A549 (cell line): ENCODE measurements around the gene TOP3A. TPM values are rescaled to one million over a fixed set of nuclear protein-coding genes. Genes with fewer than 3 reads are reported as not detected.

Source experiments
- ATAC-seq, 2 experiments: fragments of 200-7000 bp in 1 of 2; fragments of >200 bp in 1 of 2; cut with Nextera tagmentation in 1 of 2; cut with Tn5 transposase in 1 of 2; 3 replicates each; pipeline versions ENCODE4 v1.8.0 to v1.9.1; 2018 to 2020; ENCODE audit warnings: mild to moderate bottlenecking in 1 of 2, moderate library complexity in 1 of 2
- CTCF ChIA-PET: fragments of 300-600 bp; sonication (Branson Sonifier 250); formaldehyde crosslinking; extraction: SDS; loops from one replicate; lab custom pipeline; 2021; ENCODE audit warnings: antibody characterized with exemption, inconsistent platforms; lab: Yijun Ruan, JAX
- POLR2A ChIA-PET: fragments of 350-600 bp; formaldehyde crosslinking; extraction: SDS; loops from one replicate; lab custom pipeline; 2021; ENCODE audit warnings: antibody characterized with exemption, inconsistent platforms; lab: Yijun Ruan, JAX
- DNase-seq, 2 experiments: peaks; one replicate each; pipeline versions ENCODE4 v3.0.0 to v3.0.0-alpha.2; 2011 to 2016; ENCODE audit warnings: low read depth in 1 of 2, low spot score in 1 of 2
- FAIRE-seq: peaks from 2 replicates; lab custom pipeline; 2011; peaks lifted over from hg19 to GRCh38; lab: Jason Lieb, UNC
- H3K27ac ChIP-seq, 2 experiments: fragments of >200 bp; sonication (Bioruptor Twin); formaldehyde crosslinking; 3 replicates each; pipeline ENCODE4 v1.5.1; 2016 to 2017
- H3K4me1 ChIP-seq: fragments of >200 bp; sonication (Bioruptor Twin); formaldehyde crosslinking; 3 replicates; pipeline ENCODE4 v1.6.1; 2016
- H3K4me2 ChIP-seq: fragments of >200 bp; sonication (Bioruptor Twin); formaldehyde crosslinking; 3 replicates; pipeline ENCODE4 v1.6.1; 2016
- H3K4me3 ChIP-seq: fragments of >200 bp; sonication (Bioruptor Twin); formaldehyde crosslinking; 3 replicates; pipeline ENCODE4 v1.5.1; 2016
- H3K9me3 ChIP-seq: fragments of >200 bp; sonication (Bioruptor Twin); formaldehyde crosslinking; 3 replicates; pipeline ENCODE4 v1.6.1; 2016
- BCL3 ChIP-seq: fragments of >200 bp; sonication (Bioruptor Twin); formaldehyde crosslinking; IDR thresholded peaks from 3 replicates; pipeline ENCODE4 v1.6.1; 2016
- CBX2 ChIP-seq: fragments of 200-600 bp; sonication (generic); IDR thresholded peaks from 2 replicates; pipeline ENCODE4 v1.6.1; 2016; ENCODE audit warnings: low read depth, mild to moderate bottlenecking, borderline replicate concordance
- CBX8 ChIP-seq: fragments of 200-600 bp; sonication (generic); IDR thresholded peaks from 2 replicates; pipeline ENCODE4 v1.6.1; 2016
- CEBPB ChIP-seq, 2 experiments: fragments of >200 bp in 1 of 2; sonication (Bioruptor Twin) in 1 of 2; formaldehyde crosslinking in 1 of 2; IDR thresholded peaks; 2 replicates each; pipeline ENCODE4 v1.6.1; 2012 to 2016
- CHD4 ChIP-seq: fragments of 200-600 bp; sonication (generic); IDR thresholded peaks from 2 replicates; pipeline ENCODE4 v1.6.1; 2016; ENCODE audit warnings: antibody characterized with exemption, mild to moderate bottlenecking, borderline replicate concordance
- EHMT2 ChIP-seq: fragments of 200-600 bp; sonication (generic); IDR thresholded peaks from 2 replicates; pipeline ENCODE4 v1.6.1; 2016; ENCODE audit warnings: antibody characterized with exemption, low read depth, mild to moderate bottlenecking, moderate library complexity
- ELK1 ChIP-seq: fragments of 150-350 bp; IDR thresholded peaks from 2 replicates; pipeline ENCODE4 v1.6.1; 2014; ENCODE audit warnings: low read depth, mild to moderate bottlenecking, low read length
- EP300 ChIP-seq, 2 experiments: fragments of >200 bp; sonication (Bioruptor Twin); formaldehyde crosslinking; IDR thresholded peaks; 2 replicates in 1 of 2; 3 replicates in 1 of 2; pipeline ENCODE4 v1.6.1; 2016 to 2017
- ESRRA ChIP-seq: fragments of 150-350 bp; IDR thresholded peaks from 2 replicates; pipeline ENCODE4 v1.6.1; 2014; ENCODE audit warnings: mild to moderate bottlenecking, low read length, borderline replicate concordance
- FOSB ChIP-seq: fragments of 250-450 bp; sonication (Bioruptor Pico); IDR thresholded peaks from 2 replicates; pipeline ENCODE4 v1.5.0; 2020; ENCODE audit warnings: mild to moderate bottlenecking, moderate library complexity
- HES2 ChIP-seq: fragments of >200 bp; sonication (Bioruptor Twin); formaldehyde crosslinking; IDR thresholded peaks from 2 replicates; pipeline ENCODE4 v1.6.1; 2016
- HOXB13 ChIP-seq: fragments of 250-450 bp; sonication (Bioruptor Pico); IDR thresholded peaks from 2 replicates; pipeline ENCODE4 v1.5.0; 2020; ENCODE audit warnings: low read depth, mild to moderate bottlenecking, moderate library complexity
- HOXB5 ChIP-seq: fragments of 250-450 bp; sonication (Bioruptor Pico); IDR thresholded peaks from 2 replicates; pipeline ENCODE4 v1.5.0; 2020; ENCODE audit warnings: mild to moderate bottlenecking, moderate library complexity
- JUN ChIP-seq, 2 experiments: fragments of >200 bp; sonication (Bioruptor Twin); formaldehyde crosslinking; IDR thresholded peaks; 2 replicates in 1 of 2; 3 replicates in 1 of 2; pipeline ENCODE4 v1.6.1; 2016 to 2017
- JUNB ChIP-seq: fragments of >200 bp; sonication (Bioruptor Twin); formaldehyde crosslinking; IDR thresholded peaks from 2 replicates; pipeline ENCODE4 v1.6.1; 2016
- KDM1A ChIP-seq: fragments of 200-600 bp; sonication (generic); IDR thresholded peaks from 2 replicates; pipeline ENCODE4 v1.6.1; 2016; ENCODE audit warnings: low read depth, mild to moderate bottlenecking
- KDM5A ChIP-seq: fragments of 200-600 bp; sonication (generic); IDR thresholded peaks from 2 replicates; pipeline ENCODE4 v1.6.1; 2016; ENCODE audit warnings: antibody characterized with exemption, mild to moderate bottlenecking
- MAFK ChIP-seq: fragments of 450-650 bp; IDR thresholded peaks from 2 replicates; pipeline ENCODE4 v1.6.1; 2014; ENCODE audit not compliant: partially characterized antibody
- MAZ ChIP-seq: fragments of 150-350 bp; IDR thresholded peaks from 2 replicates; pipeline ENCODE4 v1.6.1; 2014; ENCODE audit warnings: antibody characterized with exemption, low read depth, low read length, borderline replicate concordance
- NFE2L2 ChIP-seq: fragments of 150-350 bp; conservative IDR thresholded peaks from 2 replicates; pipeline ENCODE4 v1.6.1; 2014; ENCODE audit warnings: low read length
- NPAS2 ChIP-seq: fragments of 250-450 bp; sonication (Bioruptor Pico); IDR thresholded peaks from 2 replicates; pipeline ENCODE4 v1.8.0; 2022; ENCODE audit warnings: mild to moderate bottlenecking, moderate library complexity, borderline replicate concordance
- POLR2A ChIP-seq: IDR thresholded peaks from 2 replicates; pipeline ENCODE4 v1.6.1; 2012; ENCODE audit warnings: mild to moderate bottlenecking, low read length
- RARB ChIP-seq: fragments of 250-450 bp; sonication (Bioruptor Pico); IDR thresholded peaks from 2 replicates; pipeline ENCODE4 v1.8.0; 2021; ENCODE audit warnings: mild to moderate bottlenecking, moderate library complexity
- RFX5 ChIP-seq: fragments of 450-650 bp; IDR thresholded peaks from 2 replicates; pipeline ENCODE4 v1.7.1; 2014; ENCODE audit warnings: antibody characterized with exemption, mild to moderate bottlenecking, moderate library complexity
- SMC3 ChIP-seq: fragments of >200 bp; sonication (Bioruptor Twin); formaldehyde crosslinking; IDR thresholded peaks from 3 replicates; pipeline ENCODE4 v1.6.1; 2018; ENCODE audit warnings: inconsistent platforms
- SREBF2 ChIP-seq: fragments of 450-650 bp; IDR thresholded peaks from 2 replicates; pipeline ENCODE4 v1.6.1; 2014; ENCODE audit warnings: mild to moderate bottlenecking, moderate library complexity
- TFCP2L1 ChIP-seq: fragments of 250-450 bp; sonication (Bioruptor Pico); IDR thresholded peaks from 2 replicates; pipeline ENCODE4 v1.5.0; 2021; ENCODE audit warnings: mild to moderate bottlenecking
- TP53 ChIP-seq: fragments of 250-450 bp; sonication (Bioruptor Pico); IDR thresholded peaks from 2 replicates; pipeline ENCODE4 v1.5.0; 2021; ENCODE audit warnings: mild to moderate bottlenecking, moderate library complexity
- ZNF302 ChIP-seq: fragments of 250-450 bp; sonication (Bioruptor Pico); IDR thresholded peaks from 2 replicates; pipeline ENCODE4 v1.9.0; 2021; ENCODE audit warnings: inconsistent platforms, mild to moderate bottlenecking, moderate library complexity
- WGBS: methylation state at CpG from one replicate; pipeline ENCODE4 v1.1.6; 2017; ENCODE audit errors: missing lambda C conversion rate; 5-methylcytosine and 5-hydroxymethylcytosine counted together
- polyA plus RNA-seq, 4 experiments: library from polyadenylated mRNA; depleted of rRNA in 3 of 4; stranded (reverse); fragments of >200 nt; fragmentation: RNase III in 1 of 4; extraction: RNeasy Plus Mini Kit Qiagen cat#74134 plus additional on column Dnase treatment in 1 of 4; gene quantifications; 2 replicates in 3 of 4; 3 replicates in 1 of 4; pipeline ENCODE4 v1.2.3, GENCODE V29; 2011 to 2017

TOP3A gene
- polyA plus RNA-seq, 2 of the 4 experiments (the other 2 are of a cell fraction), result 29.0 to 29.3 TPM

- DNase-seq, result no peak
- Histone ChIP-seq H3K4me3 (no peak overlapping the region), H3K4me2 (no peak overlapping the region), H3K4me1 (peaks cover 28% of the 10 kb centered on the region), H3K9me3 (no peaks in the 10 kb centered on the region), H3K27ac (no peak overlapping the region)
- FAIRE-seq, result no peak
- 82% methylated on average over 8 of the region's 8 CpGs for whole genome bisulfite sequencing
- no peak for TF ChIP-seq POLR2A
- TF ChIP-seq TFCP2L1 (CRISPR knock-in tag), result no peak
- TF ChIP-seq RFX5, result no peak
- no peak for TF ChIP-seq MAFK
- no peak for TF ChIP-seq SREBF2
- no peak for TF ChIP-seq KDM1A
- TF ChIP-seq RARB, result no peak
- no peak for TF ChIP-seq ZNF302 (CRISPR knock-in tag)
- TF ChIP-seq ESRRA, result no peak
- no peak for TF ChIP-seq KDM5A
- TF ChIP-seq CBX8, result no peak
- no peak for TF ChIP-seq HOXB13 (CRISPR knock-in tag)
- no peak for TF ChIP-seq HES2
- TF ChIP-seq CBX2, result no peak
- TF ChIP-seq ELK1, result no peak
- TF ChIP-seq NFE2L2, result no peak
- TF ChIP-seq JUN (IDR thresholded peaks at IDR 0.05), result no peak
- no peak for TF ChIP-seq NPAS2 (CRISPR knock-in tag)
- TF ChIP-seq BCL3, result no peak
- no peak for TF ChIP-seq FOSB
- CTCF ChIA-PET, result interaction anchor here (0.7 kb wide), 1 partner anchor 92 kb away, joined by 4 read pairs; no protein-coding TSS in a partner anchor
- ATAC-seq, result no peak
- POLR2A ChIA-PET, result no interaction called here
Measured at GRCh38 chr17:18360518-18360917, 45.7 kb upstream of the TOP3A start.

GRCh38 chr17:18356624-18357023 is 41.8 kb upstream of the TOP3A start:
- peaks cover 20% of the 10 kb centered on the region for H3K4me1 ChIP-seq
- FAIRE-seq, result peak; percentile 49
- ChIA-PET CTCF (interaction anchor here (1.4 kb wide), 1 partner anchor 9 kb away, joined by 6 read pairs; no protein-coding TSS in a partner anchor), POLR2A (no interaction called here)
- no peak for DNase-seq
- WGBS, result 83% methylated on average over 10 of the region's 10 CpGs
- TF ChIP-seq RFX5, result no peak
- no peak for TF ChIP-seq JUNB
- no peak for TF ChIP-seq POLR2A
- peak; percentile 17 to 18; a peak in 2 of 4 replicates for TF ChIP-seq CEBPB (IDR thresholded peaks at IDR 0.05)
- TF ChIP-seq EP300 (IDR thresholded peaks at IDR 0.05), result no peak
- TF ChIP-seq MAFK, result peak; percentile 51
- no peak for TF ChIP-seq SREBF2
- H3K4me3 ChIP-seq, result no peak overlapping the region
- ATAC-seq, result peak in 1 of 2 experiments; percentile 47; a peak in 4 of 6 replicates
- peak overlapping the region; percentile 62 for H3K4me2 ChIP-seq
- peak overlapping the region; percentile 61 to 75; a peak in 5 of 6 replicates for H3K27ac ChIP-seq
- no peaks in the 10 kb centered on the region for H3K9me3 ChIP-seq

GRCh38 chr17:18353541-18353940 is 38.7 kb upstream of the TOP3A start:
- no peak overlapping the region for H3K4me3 ChIP-seq
- peaks cover 20% of the 10 kb centered on the region for H3K4me1 ChIP-seq
- POLR2A ChIA-PET, result interaction anchor here (1.2 kb wide), 1 partner anchor 10 kb away, joined by 3 read pairs; the partner anchor contains the start of gene SHMT1
- DNase-seq (no peak), ATAC-seq (no peak), FAIRE-seq (no peak)
- no peak overlapping the region for H3K4me2 ChIP-seq
- TF ChIP-seq ZNF302 (CRISPR knock-in tag), result no peak
- no peak for TF ChIP-seq SMC3
- TF ChIP-seq TP53 (CRISPR knock-in tag), result no peak
- TF ChIP-seq CHD4, result no peak
- no peak for TF ChIP-seq EHMT2
- no peak for TF ChIP-seq MAZ
- no peak for TF ChIP-seq HOXB5 (CRISPR knock-in tag)
- CTCF ChIA-PET, result interaction anchor here (0.6 to 1.0 kb wide), 2 partner anchors 14 to 80 kb away, joined by 3 to 4 read pairs; no protein-coding TSS in a partner anchor
- H3K27ac ChIP-seq, result no peak overlapping the region
- WGBS, result 86% methylated on average over 6 of the region's 6 CpGs
- no peaks in the 10 kb centered on the region for H3K9me3 ChIP-seq
